Kidney epithelial cell (primary cell): ENCODE results near the gene FGR. TPM values are rescaled to one million over a fixed set of nuclear protein-coding genes. Genes with fewer than 3 reads are reported as not detected.

Experiments
- DNase-seq: peaks from one replicate; pipeline ENCODE4 v3.0.0-alpha.2; 2010; ENCODE audit warnings: low read depth
- H3K27me3 ChIP-seq: 2 replicates; pipeline ENCODE4 v1.6.0; 2011; ENCODE audit warnings: low read length; ENCODE audit not compliant: control insufficient read depth, insufficient read depth
- H3K36me3 ChIP-seq: 2 replicates; pipeline ENCODE4 v1.5.1; 2011; ENCODE audit warnings: low read length; ENCODE audit not compliant: control insufficient read depth, insufficient read depth
- H3K4me3 ChIP-seq: 2 replicates; pipeline ENCODE4 v1.5.1; 2011; ENCODE audit warnings: low read depth, mild to moderate bottlenecking, control low read depth, low read length
- CTCF ChIP-seq: IDR thresholded peaks from 2 replicates; pipeline ENCODE4 v1.5.1; 2011; ENCODE audit warnings: mild to moderate bottlenecking, moderate library complexity, low read length, control low read depth, inconsistent platforms; ENCODE audit not compliant: insufficient read depth, poor library complexity, severe bottlenecking
- total RNA-seq: library from RNA; depleted of rRNA; stranded (reverse); fragments of >200 nt; gene quantifications from 2 replicates; pipeline ENCODE4 v1.2.3, GENCODE V29; 2015

Gene FGR
- total RNA-seq, 1 donor from 2014 or later: not detected

- Histone ChIP-seq H3K4me3 (no peak overlapping the region), H3K27me3 (no peaks in the 10 kb centered on the region), H3K36me3 (no peaks in the 10 kb centered on the region)
- no peak for TF ChIP-seq CTCF
- DNase-seq: no peak
Observed at GRCh38 chr1:27581823-27582243, 53.2 kb downstream of the FGR start.

GRCh38 chr1:27577504-27578188, 57.3 kb downstream of the FGR start:
- Histone ChIP-seq H3K4me3 (no peak overlapping the region), H3K27me3 (no peaks in the 10 kb centered on the region), H3K36me3 (no peaks in the 10 kb centered on the region)
- DNase-seq: no peak
- TF ChIP-seq CTCF: no peak

- Histone ChIP-seq H3K27me3 (no peaks in the 10 kb centered on the region), H3K4me3 (no peak overlapping the region), H3K36me3 (no peaks in the 10 kb centered on the region)
- no peak for DNase-seq
- no peak for TF ChIP-seq CTCF
Observed at GRCh38 chr1:27576806-27577227, 58.2 kb downstream of the FGR start.

- Histone ChIP-seq H3K4me3 (peak overlapping the region; percentile 26), H3K36me3 (no peaks in the 10 kb centered on the region), H3K27me3 (no peaks in the 10 kb centered on the region)
- no peak for DNase-seq
- peak; percentile 20 for TF ChIP-seq CTCF
Observed at GRCh38 chr1:27575840-27576331, 59.1 kb downstream of the FGR start.

GRCh38 chr1:27574871-27575831, 59.8 kb downstream of the FGR start:
- peak; percentile 23 for TF ChIP-seq CTCF

More at GRCh38 chr1:27574871-27575831, 59.8 kb downstream of the FGR start:
- H3K4me3 ChIP-seq: peak overlapping the region; percentile 28
- no peak for DNase-seq
- H3K36me3 ChIP-seq: no peaks in the 10 kb centered on the region
- H3K27me3 ChIP-seq: no peaks in the 10 kb centered on the region
